ENCODE measurements around the gene DHX34. TPM values are rescaled to one million over a fixed set of nuclear protein-coding genes. Genes with fewer than 3 reads are reported as not detected.

DHX34 gene
- total RNA-seq, 1 experiment from 2014 or later: 38.2 TPM

DNA sequence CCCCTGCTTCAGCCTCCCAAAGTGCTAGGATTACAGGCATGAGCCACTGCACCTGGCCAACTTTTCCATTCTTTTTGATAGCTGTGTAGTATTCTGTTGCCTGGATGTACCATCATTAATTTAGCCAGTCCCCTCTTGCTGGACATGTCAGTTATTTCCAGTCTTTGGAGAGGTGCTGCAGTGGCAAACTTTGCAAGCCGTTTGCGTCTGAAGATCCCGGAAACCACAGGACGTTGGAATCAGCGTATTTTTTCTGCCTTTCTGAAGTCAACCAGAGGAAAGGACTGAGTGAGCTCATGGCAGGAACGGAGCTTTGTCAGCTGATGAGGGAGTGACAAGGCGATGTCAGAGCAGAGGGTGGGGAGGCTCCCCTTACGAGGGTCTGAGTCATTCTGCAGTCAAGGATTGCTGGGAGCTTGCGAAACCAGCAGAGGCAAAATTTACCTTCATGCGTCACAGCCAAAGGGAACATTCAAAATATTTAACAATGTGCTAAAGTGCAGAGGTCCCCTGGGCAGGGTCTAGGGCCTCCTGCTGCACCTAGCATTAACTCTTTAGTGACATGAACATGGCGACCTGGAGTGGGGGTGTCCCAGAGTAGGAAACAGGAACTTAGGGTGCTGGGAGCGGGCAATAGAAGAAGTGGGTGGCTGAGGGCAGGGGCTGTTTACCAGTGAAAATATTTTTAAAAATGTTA, 33.8 kb upstream of the DHX34 start:
- no peak overlapping the region for H3K18ac ChIP-seq (ENCODE audit: insufficient read length, low read depth, low read length)
- H3K4me2 ChIP-seq (ENCODE audit: insufficient read depth, insufficient read length, low read length): no peak overlapping the region
- no peaks in the 10 kb centered on the region for H3K79me1 ChIP-seq (ENCODE audit: insufficient read depth, low read depth, low read length, poor library complexity, severe bottlenecking)
- no peaks in the 10 kb centered on the region for H3K4me1 ChIP-seq (ENCODE audit: insufficient read depth, low read length)
- no peak overlapping the region for H3K4me3 Mint-ChIP-seq
- H3K27ac ChIP-seq (ENCODE audit: insufficient read length, low read depth, low read length): no peak overlapping the region
- no peak overlapping the region for H2BK20ac ChIP-seq (ENCODE audit: low read depth, low read length, poor library complexity, severe bottlenecking)
- DNase-seq: peak; percentile 67
- H3K23ac ChIP-seq (ENCODE audit: insufficient read length, low read depth, low read length): no peak overlapping the region
- no peak overlapping the region for H2BK15ac ChIP-seq (ENCODE audit: low read depth, low read length)
- H3K79me2 ChIP-seq (ENCODE audit: insufficient read depth, low read length): no peaks in the 10 kb centered on the region
- no CpG with 5 or more reads among the region's 12 CpGs for WGBS (ENCODE audit: extremely low coverage, insufficient read length, low lambda C conversion rate)
- no peak overlapping the region for H3K56ac ChIP-seq (ENCODE audit: insufficient read length, low read depth, low read length)
- H4K5ac ChIP-seq (ENCODE audit: insufficient read length, low read depth, low read length): no peak overlapping the region
- no peak overlapping the region for H3T11ph ChIP-seq (ENCODE audit: low read length)
- H3K4me1 Mint-ChIP-seq: peaks cover 0 to 6% of the 10 kb centered on the region in 2 experiments; a peak in 1 of 4 replicates
- no peak overlapping the region for H4K8ac ChIP-seq (replicated peaks; ENCODE audit: insufficient read length, low read depth, low read length)
- H3K9me3 Mint-ChIP-seq: no peaks in the 10 kb centered on the region
- TF ChIP-seq, protein P1, sequence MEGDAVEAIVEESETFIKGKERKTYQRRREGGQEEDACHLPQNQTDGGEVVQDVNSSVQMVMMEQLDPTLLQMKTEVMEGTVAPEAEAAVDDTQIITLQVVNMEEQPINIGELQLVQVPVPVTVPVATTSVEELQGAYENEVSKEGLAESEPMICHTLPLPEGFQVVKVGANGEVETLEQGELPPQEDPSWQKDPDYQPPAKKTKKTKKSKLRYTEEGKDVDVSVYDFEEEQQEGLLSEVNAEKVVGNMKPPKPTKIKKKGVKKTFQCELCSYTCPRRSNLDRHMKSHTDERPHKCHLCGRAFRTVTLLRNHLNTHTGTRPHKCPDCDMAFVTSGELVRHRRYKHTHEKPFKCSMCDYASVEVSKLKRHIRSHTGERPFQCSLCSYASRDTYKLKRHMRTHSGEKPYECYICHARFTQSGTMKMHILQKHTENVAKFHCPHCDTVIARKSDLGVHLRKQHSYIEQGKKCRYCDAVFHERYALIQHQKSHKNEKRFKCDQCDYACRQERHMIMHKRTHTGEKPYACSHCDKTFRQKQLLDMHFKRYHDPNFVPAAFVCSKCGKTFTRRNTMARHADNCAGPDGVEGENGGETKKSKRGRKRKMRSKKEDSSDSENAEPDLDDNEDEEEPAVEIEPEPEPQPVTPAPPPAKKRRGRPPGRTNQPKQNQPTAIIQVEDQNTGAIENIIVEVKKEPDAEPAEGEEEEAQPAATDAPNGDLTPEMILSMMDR (conservative IDR thresholded peaks at IDR 0.05): no peak
- H3K36me3 Mint-ChIP-seq (ENCODE audit: insufficient read depth in 1 of 3, low read depth in 3 of 3): no peaks in the 10 kb centered on the region; a peak in 1 of 7 replicates
- no peak overlapping the region for H4K91ac ChIP-seq (ENCODE audit: insufficient read length, low read depth, low read length)
- H2BK120ac ChIP-seq (ENCODE audit: low read depth, low read length, poor library complexity, severe bottlenecking): no peak overlapping the region
- H3K4ac ChIP-seq (ENCODE audit: low read depth, low read length): no peak overlapping the region
- H3K27me3 Mint-ChIP-seq (ENCODE audit: low read depth): peaks cover 19% of the 10 kb centered on the region
- H3K23me2 ChIP-seq (ENCODE audit: insufficient read length, low read depth, low read length, poor library complexity, severe bottlenecking): peaks cover 3% of the 10 kb centered on the region
- no peak overlapping the region for H3K14ac ChIP-seq (ENCODE audit: insufficient read depth, low read length)
- no peak overlapping the region for H2BK12ac ChIP-seq (ENCODE audit: insufficient read length, low read depth, low read length)
- no peak overlapping the region for H3K9ac ChIP-seq (ENCODE audit: extremely low read depth, insufficient read length, low read length)
- 0 out of 7 replicates have a peak overlapping the region, but pooled peaks of 1 of the 3 experiments have one; percentile 25 for H3K27ac Mint-ChIP-seq
- no peak overlapping the region for H2AK5ac ChIP-seq (ENCODE audit: insufficient read length, low read length)
- no peak overlapping the region for H2AFZ ChIP-seq (ENCODE audit: low read length)
- H3K9me3 ChIP-seq (ENCODE audit: control insufficient read depth, low read depth, low read length): no peaks in the 10 kb centered on the region
- H4K20me1 ChIP-seq (ENCODE audit: control insufficient read depth, insufficient read depth, insufficient read length): no peaks in the 10 kb centered on the region
- no peak overlapping the region for H2BK5ac ChIP-seq (ENCODE audit: insufficient read length, low read length)
- H3K27me3 ChIP-seq (ENCODE audit: insufficient read depth, low read length): no peaks in the 10 kb centered on the region
